ENCODE measurements around the gene MYO7A. TPM values are rescaled to one million over a fixed set of nuclear protein-coding genes. Genes with fewer than 3 reads are reported as not detected.

The MYO7A gene
- total RNA-seq, 4 donors from 2014 or later: 4.8 to 9.1 (median 6.4) TPM

DNA sequence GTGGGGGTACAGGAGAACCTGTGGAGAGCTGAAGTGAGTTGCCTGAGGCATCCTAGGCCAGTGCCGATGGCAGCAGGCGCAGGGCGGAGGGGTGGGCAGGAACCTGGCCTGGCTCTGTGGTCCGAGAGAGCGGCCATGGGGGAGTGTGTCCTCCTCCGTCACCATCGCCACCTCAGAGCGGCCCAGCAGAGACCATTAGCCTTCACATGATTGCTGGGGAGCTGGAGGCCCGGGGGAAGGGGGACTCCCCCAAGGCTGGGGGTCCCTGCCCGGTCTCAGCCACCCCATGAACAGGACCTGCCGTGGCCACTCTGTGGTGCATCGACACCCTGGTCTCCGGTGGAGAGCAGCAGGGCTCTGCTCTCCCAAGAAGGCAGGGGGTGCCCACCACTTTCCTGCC lies 21.3 kb upstream of the MYO7A start:
- peaks cover 0 to 42% (median 32%) of the 10 kb centered on the region in 4 donors for H3K4me1 ChIP-seq
- no peaks in the 10 kb centered on the region for H3K9me3 ChIP-seq
- H3K4me3 ChIP-seq: no peak overlapping the region
- intact Hi-C loops (cut with DNase I): no loop called here
- no peak for TF ChIP-seq POLR2A (IDR thresholded peaks at IDR 0.05; ENCODE audit: low read depth)
- TF ChIP-seq, protein P1, sequence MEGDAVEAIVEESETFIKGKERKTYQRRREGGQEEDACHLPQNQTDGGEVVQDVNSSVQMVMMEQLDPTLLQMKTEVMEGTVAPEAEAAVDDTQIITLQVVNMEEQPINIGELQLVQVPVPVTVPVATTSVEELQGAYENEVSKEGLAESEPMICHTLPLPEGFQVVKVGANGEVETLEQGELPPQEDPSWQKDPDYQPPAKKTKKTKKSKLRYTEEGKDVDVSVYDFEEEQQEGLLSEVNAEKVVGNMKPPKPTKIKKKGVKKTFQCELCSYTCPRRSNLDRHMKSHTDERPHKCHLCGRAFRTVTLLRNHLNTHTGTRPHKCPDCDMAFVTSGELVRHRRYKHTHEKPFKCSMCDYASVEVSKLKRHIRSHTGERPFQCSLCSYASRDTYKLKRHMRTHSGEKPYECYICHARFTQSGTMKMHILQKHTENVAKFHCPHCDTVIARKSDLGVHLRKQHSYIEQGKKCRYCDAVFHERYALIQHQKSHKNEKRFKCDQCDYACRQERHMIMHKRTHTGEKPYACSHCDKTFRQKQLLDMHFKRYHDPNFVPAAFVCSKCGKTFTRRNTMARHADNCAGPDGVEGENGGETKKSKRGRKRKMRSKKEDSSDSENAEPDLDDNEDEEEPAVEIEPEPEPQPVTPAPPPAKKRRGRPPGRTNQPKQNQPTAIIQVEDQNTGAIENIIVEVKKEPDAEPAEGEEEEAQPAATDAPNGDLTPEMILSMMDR (IDR thresholded peaks at IDR 0.05): no peak
- TF ChIP-seq POLR2AphosphoS5 (IDR thresholded peaks at IDR 0.05): no peak
- TF ChIP-seq EP300 (IDR thresholded peaks at IDR 0.05): no peak
- DNase-seq (ENCODE audit: extremely low spot score): no peak
- no peaks in the 10 kb centered on the region for H3K27me3 ChIP-seq
- H3K36me3 ChIP-seq: peaks cover 0 to 10% (median 3%) of the 10 kb centered on the region in 4 donors
- no peak overlapping the region for H3K27ac ChIP-seq (replicated peaks in 1 of 4)
- 100% methylated on average over 10 of the region's 13 CpGs for WGBS

GRCh38 chr11:77107950-77108349 lies 20.1 kb upstream of the MYO7A start:
- Histone ChIP-seq H3K27me3 (no peaks in the 10 kb centered on the region), H3K36me3 (peaks cover 0 to 6% (median 2%) of the 10 kb centered on the region in 4 donors), H3K4me3 (no peak overlapping the region), H3K9me3 (no peaks in the 10 kb centered on the region), H3K27ac (replicated peaks in 1 of 4) (no peak overlapping the region), H3K4me1 (peaks cover 0 to 42% (median 33%) of the 10 kb centered on the region in 4 donors)
- 44% methylated on average over 3 of the region's 3 CpGs for WGBS
- no peak for DNase-seq (ENCODE audit: extremely low spot score)
- TF ChIP-seq, protein P1 (IDR thresholded peaks at IDR 0.05): no peak
- TF ChIP-seq EP300 (IDR thresholded peaks at IDR 0.05) (no peak), POLR2A (IDR thresholded peaks at IDR 0.05; ENCODE audit: low read depth) (no peak), POLR2AphosphoS5 (IDR thresholded peaks at IDR 0.05) (no peak)
- intact Hi-C loops (cut with DNase I): no loop called here

DNA sequence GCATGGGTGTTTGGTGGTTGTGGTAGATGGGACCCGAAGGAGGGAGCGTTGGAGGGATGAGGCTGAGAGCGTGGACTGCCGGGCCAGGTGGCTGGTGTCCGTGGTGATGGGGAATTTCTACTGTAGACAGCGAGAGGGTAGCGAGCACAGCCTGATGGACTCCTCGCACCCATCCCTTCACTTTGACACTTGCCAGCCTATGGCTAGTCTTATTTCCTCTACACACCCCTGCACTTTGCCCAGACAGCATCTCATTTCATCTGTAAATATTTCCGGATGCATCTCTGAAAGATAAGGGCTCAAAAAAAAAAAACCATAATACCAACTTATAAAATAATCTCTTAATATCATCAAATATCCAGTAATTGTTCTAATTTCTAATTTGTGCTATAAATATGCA lies 19.6 kb upstream of the MYO7A start:
- peaks cover 0 to 44% (median 34%) of the 10 kb centered on the region in 4 donors for H3K4me1 ChIP-seq
- H3K9me3 ChIP-seq: no peaks in the 10 kb centered on the region
- H3K27me3 ChIP-seq: no peaks in the 10 kb centered on the region
- intact Hi-C loops (cut with DNase I): no loop called here
- no peak for TF ChIP-seq POLR2A (IDR thresholded peaks at IDR 0.05; ENCODE audit: low read depth)
- TF ChIP-seq, protein P1 (IDR thresholded peaks at IDR 0.05): no peak
- no peak for TF ChIP-seq EP300 (IDR thresholded peaks at IDR 0.05)
- no peak for TF ChIP-seq POLR2AphosphoS5 (IDR thresholded peaks at IDR 0.05)
- no peak overlapping the region for H3K4me3 ChIP-seq
- peaks cover 0 to under 1% (median 0%) of the 10 kb centered on the region in 4 donors for H3K36me3 ChIP-seq
- WGBS: 83% methylated on average over 9 of the region's 9 CpGs
- no peak overlapping the region for H3K27ac ChIP-seq (replicated peaks in 1 of 4)
- DNase-seq (ENCODE audit: extremely low spot score): no peak

DNA sequence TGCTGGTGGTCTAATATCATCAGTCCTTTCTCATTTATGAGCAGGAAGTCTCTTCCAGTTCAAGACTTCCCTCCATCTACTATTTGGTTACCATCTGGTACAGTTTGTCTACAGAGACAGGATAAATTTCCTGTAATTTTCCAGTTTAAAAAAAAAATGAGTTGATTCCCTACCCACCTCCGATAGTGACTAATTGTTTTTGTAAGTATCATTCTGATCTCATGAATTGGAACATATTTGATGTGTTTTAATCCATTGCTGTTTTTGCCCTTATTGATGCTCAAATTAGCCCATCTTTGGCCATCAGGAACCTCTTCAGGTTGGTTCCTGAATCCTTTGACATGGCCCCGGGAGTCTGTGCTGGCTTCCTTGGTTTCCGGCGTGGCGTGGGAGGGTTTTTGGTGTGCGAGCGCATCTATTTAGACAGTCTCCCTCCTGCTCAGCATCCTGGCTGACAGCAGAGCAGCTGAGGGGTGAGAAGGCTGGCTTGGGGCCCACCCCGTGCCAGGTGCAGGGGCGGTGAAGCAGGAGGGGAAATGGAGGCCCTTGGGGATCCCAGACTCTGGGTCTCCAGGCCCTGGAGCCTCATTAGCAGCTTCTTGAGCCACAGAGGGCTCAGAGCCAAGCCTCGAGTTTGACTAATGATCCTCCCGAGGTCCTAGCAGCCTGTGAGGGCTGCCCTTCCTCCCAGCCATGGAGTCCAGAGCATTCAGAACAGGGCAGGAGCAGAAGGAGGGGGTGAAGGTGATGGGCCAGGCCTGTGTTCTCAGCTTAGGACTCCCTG lies 18.6 kb upstream of the MYO7A start:
- TF ChIP-seq, protein P1 (IDR thresholded peaks at IDR 0.05): no peak
- no peak for TF ChIP-seq POLR2AphosphoS5 (IDR thresholded peaks at IDR 0.05)
- no peak for TF ChIP-seq POLR2A (IDR thresholded peaks at IDR 0.05; ENCODE audit: low read depth)
- TF ChIP-seq EP300 (IDR thresholded peaks at IDR 0.05): no peak
- intact Hi-C loops (cut with DNase I): no loop called here
- Histone ChIP-seq H3K27me3 (no peaks in the 10 kb centered on the region), H3K9me3 (no peaks in the 10 kb centered on the region), H3K36me3 (peaks cover 0 to 6% (median 1%) of the 10 kb centered on the region in 4 donors), H3K4me3 (no peak overlapping the region), H3K4me1 (peaks cover 0 to 45% (median 34%) of the 10 kb centered on the region in 4 donors), H3K27ac (replicated peaks in 1 of 4) (peak overlapping the region in 1 of 4 donors; percentile 57)
- DNase-seq (ENCODE audit: extremely low spot score): no peak
- WGBS: 44% methylated on average over 8 of the region's 11 CpGs
